Measurements from ENCODE around the gene CNTNAP2.
A peak's percentile ranks its signal among the peaks of the same experiment; 100 is the strongest.

Gene CNTNAP2

GRCh38 chr7:147436718-147437117 lies 1320.1 kb downstream of the CNTNAP2 start:
- DNase-seq (ENCODE audit: low read depth, low spot score), result no peak
- Histone ChIP-seq H3K9ac (ENCODE audit: insufficient read length) (no peak overlapping the region), H3K4me3 (no peak overlapping the region), H3K27ac (no peak overlapping the region), H3K36me3 (ENCODE audit: insufficient read depth, low read length) (no peaks in the 10 kb centered on the region), H3K9me3 (ENCODE audit: low read depth, low read length) (0 out of 2 replicates have a peak, but pooled peaks cover 3% of the 10 kb centered on the region)
- TF ChIP-seq FOXP2 (optimal IDR thresholded peaks at IDR 0.05; ENCODE audit: control extremely low read depth, extremely low read length, insufficient read depth) (no peak), EZH2 (IDR thresholded peaks at IDR 0.05) (no peak), POLR2AphosphoS5 (IDR thresholded peaks at IDR 0.05; ENCODE audit: borderline replicate concordance, low read depth, low read length) (no peak)

DNA sequence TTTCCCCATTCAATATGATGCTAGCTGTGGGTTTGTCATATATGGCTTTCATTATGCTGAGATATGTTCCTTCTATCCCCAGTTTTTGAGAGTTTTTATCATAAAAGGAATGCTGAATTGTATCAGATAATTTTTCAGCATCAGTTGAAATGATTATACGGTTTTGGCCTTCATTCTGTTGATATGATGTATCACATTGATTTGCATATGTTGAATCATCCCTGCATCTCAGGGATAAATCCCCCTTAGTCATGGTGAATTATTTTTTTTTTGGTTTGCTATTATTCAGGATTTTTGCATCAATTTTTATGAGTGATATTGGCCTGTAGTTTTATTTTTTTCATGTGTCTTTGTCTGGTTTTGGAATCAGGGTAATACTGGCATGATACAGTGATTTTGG lies 1321.6 kb downstream of the CNTNAP2 start:
- no peaks in the 10 kb centered on the region for H3K36me3 ChIP-seq (ENCODE audit: insufficient read depth, low read length)
- 0 out of 2 replicates have a peak, but pooled peaks cover 3% of the 10 kb centered on the region for H3K9me3 ChIP-seq (ENCODE audit: low read depth, low read length)
- H3K4me3 ChIP-seq, result no peak overlapping the region
- H3K9ac ChIP-seq (ENCODE audit: insufficient read length), result no peak overlapping the region
- H3K27ac ChIP-seq, result no peak overlapping the region
- TF ChIP-seq POLR2AphosphoS5 (IDR thresholded peaks at IDR 0.05; ENCODE audit: borderline replicate concordance, low read depth, low read length) (no peak), FOXP2 (optimal IDR thresholded peaks at IDR 0.05; ENCODE audit: control extremely low read depth, extremely low read length, insufficient read depth) (no peak), EZH2 (IDR thresholded peaks at IDR 0.05) (no peak)
- DNase-seq (ENCODE audit: low read depth, low spot score), result no peak

- no peaks in the 10 kb centered on the region for H3K9me3 ChIP-seq (ENCODE audit: low read depth, low read length)
- TF ChIP-seq EZH2 (IDR thresholded peaks at IDR 0.05) (no peak), POLR2AphosphoS5 (IDR thresholded peaks at IDR 0.05; ENCODE audit: borderline replicate concordance, low read depth, low read length) (no peak), FOXP2 (optimal IDR thresholded peaks at IDR 0.05; ENCODE audit: control extremely low read depth, extremely low read length, insufficient read depth) (no peak)
- H3K27ac ChIP-seq, result no peak overlapping the region
Measured at GRCh38 chr7:147443942-147444341, 1327.3 kb downstream of the CNTNAP2 start.

GRCh38 chr7:147452816-147453215 lies 1336.2 kb downstream of the CNTNAP2 start:
- Histone ChIP-seq H3K9me3 (ENCODE audit: low read depth, low read length) (no peaks in the 10 kb centered on the region), H3K9ac (ENCODE audit: insufficient read length) (no peak overlapping the region), H3K36me3 (ENCODE audit: insufficient read depth, low read length) (no peaks in the 10 kb centered on the region), H3K4me3 (no peak overlapping the region), H3K27ac (no peak overlapping the region)
- DNase-seq (ENCODE audit: low read depth, low spot score), result no peak
- TF ChIP-seq FOXP2 (optimal IDR thresholded peaks at IDR 0.05; ENCODE audit: control extremely low read depth, extremely low read length, insufficient read depth) (no peak), EZH2 (IDR thresholded peaks at IDR 0.05) (no peak), POLR2AphosphoS5 (IDR thresholded peaks at IDR 0.05; ENCODE audit: borderline replicate concordance, low read depth, low read length) (no peak)

More at GRCh38 chr7:147443942-147444341, 1327.3 kb downstream of the CNTNAP2 start:
- DNase-seq (ENCODE audit: low read depth, low spot score), result no peak
- no peak overlapping the region for H3K9ac ChIP-seq (ENCODE audit: insufficient read length)
- no peak overlapping the region for H3K4me3 ChIP-seq
- no peaks in the 10 kb centered on the region for H3K36me3 ChIP-seq (ENCODE audit: insufficient read depth, low read length)

DNA sequence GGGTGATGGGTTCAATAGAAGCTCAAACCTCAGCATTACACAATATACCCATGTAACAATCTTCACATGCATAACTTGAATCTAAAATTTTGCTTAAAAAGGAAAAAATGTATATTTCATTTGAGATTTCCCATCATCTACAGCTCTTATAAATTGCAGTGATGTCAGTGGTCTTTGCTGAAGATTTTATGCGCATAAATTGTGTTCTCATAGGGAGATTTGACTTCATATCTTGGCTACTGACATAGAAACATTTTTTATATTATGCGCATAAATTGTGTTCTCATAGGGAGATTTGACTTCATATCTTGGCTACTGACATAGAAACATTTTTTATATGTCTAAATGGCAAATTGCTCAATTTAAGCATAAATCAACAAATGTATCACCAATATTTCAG lies 1348.6 kb downstream of the CNTNAP2 start:
- H3K9ac ChIP-seq (ENCODE audit: insufficient read length), result no peak overlapping the region
- no peak overlapping the region for H3K27ac ChIP-seq
- no peaks in the 10 kb centered on the region for H3K9me3 ChIP-seq (ENCODE audit: low read depth, low read length)
- no peaks in the 10 kb centered on the region for H3K36me3 ChIP-seq (ENCODE audit: insufficient read depth, low read length)
- no peak for DNase-seq (ENCODE audit: low read depth, low spot score)
- TF ChIP-seq EZH2 (IDR thresholded peaks at IDR 0.05) (no peak), FOXP2 (optimal IDR thresholded peaks at IDR 0.05; ENCODE audit: control extremely low read depth, extremely low read length, insufficient read depth) (no peak), POLR2AphosphoS5 (IDR thresholded peaks at IDR 0.05; ENCODE audit: borderline replicate concordance, low read depth, low read length) (no peak)
- H3K4me3 ChIP-seq, result peak overlapping the region; percentile 11; the same call in 1 of the 2 replicates

- TF ChIP-seq EZH2 (IDR thresholded peaks at IDR 0.05) (no peak), POLR2AphosphoS5 (IDR thresholded peaks at IDR 0.05; ENCODE audit: borderline replicate concordance, low read depth, low read length) (no peak), FOXP2 (optimal IDR thresholded peaks at IDR 0.05; ENCODE audit: control extremely low read depth, extremely low read length, insufficient read depth) (no peak)
- Histone ChIP-seq H3K9ac (ENCODE audit: insufficient read length) (no peak overlapping the region), H3K36me3 (ENCODE audit: insufficient read depth, low read length) (no peaks in the 10 kb centered on the region), H3K27ac (no peak overlapping the region), H3K9me3 (ENCODE audit: low read depth, low read length) (no peaks in the 10 kb centered on the region), H3K4me3 (no peak overlapping the region)
- DNase-seq (ENCODE audit: low read depth, low spot score), result no peak
Measured at GRCh38 chr7:147472556-147472955, 1356.0 kb downstream of the CNTNAP2 start.

DNA sequence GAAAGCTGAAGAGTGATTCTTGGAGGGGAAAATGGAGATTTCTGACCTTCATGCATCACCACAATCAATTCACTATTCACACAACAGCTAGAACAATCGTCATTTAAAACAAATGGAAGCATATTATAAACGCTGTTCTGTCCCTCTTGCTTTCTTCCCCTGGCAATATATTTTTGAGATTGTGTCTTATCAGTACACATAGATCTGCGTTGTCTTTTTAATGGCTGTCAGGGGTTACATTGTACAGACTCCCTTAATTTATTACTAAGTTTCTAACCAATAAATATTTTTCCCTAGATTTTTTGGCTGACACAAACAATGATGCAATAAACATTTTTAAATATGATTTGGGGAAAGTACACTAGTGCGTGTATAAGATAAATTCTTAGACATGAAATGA lies 1358.3 kb downstream of the CNTNAP2 start:
- H3K9ac ChIP-seq (ENCODE audit: insufficient read length), result no peak overlapping the region

GRCh38 chr7:147477526-147477925 lies 1360.9 kb downstream of the CNTNAP2 start:
- Histone ChIP-seq H3K9ac (ENCODE audit: insufficient read length) (no peak overlapping the region), H3K4me3 (no peak overlapping the region), H3K9me3 (ENCODE audit: low read depth, low read length) (no peaks in the 10 kb centered on the region), H3K36me3 (ENCODE audit: insufficient read depth, low read length) (no peaks in the 10 kb centered on the region), H3K27ac (no peak overlapping the region)
- no peak for TF ChIP-seq EZH2 (IDR thresholded peaks at IDR 0.05)
- TF ChIP-seq FOXP2 (optimal IDR thresholded peaks at IDR 0.05; ENCODE audit: control extremely low read depth, extremely low read length, insufficient read depth), result no peak
- no peak for TF ChIP-seq POLR2AphosphoS5 (IDR thresholded peaks at IDR 0.05; ENCODE audit: borderline replicate concordance, low read depth, low read length)
- DNase-seq (ENCODE audit: low read depth, low spot score), result no peak

More for the DNA sequence above, 1358.3 kb downstream of the CNTNAP2 start:
- TF ChIP-seq FOXP2 (optimal IDR thresholded peaks at IDR 0.05; ENCODE audit: control extremely low read depth, extremely low read length, insufficient read depth) (no peak), POLR2AphosphoS5 (IDR thresholded peaks at IDR 0.05; ENCODE audit: borderline replicate concordance, low read depth, low read length) (no peak), EZH2 (IDR thresholded peaks at IDR 0.05) (no peak)
- H3K27ac ChIP-seq, result no peak overlapping the region
- no peaks in the 10 kb centered on the region for H3K36me3 ChIP-seq (ENCODE audit: insufficient read depth, low read length)
- no peak overlapping the region for H3K4me3 ChIP-seq
- no peaks in the 10 kb centered on the region for H3K9me3 ChIP-seq (ENCODE audit: low read depth, low read length)
- no peak for DNase-seq (ENCODE audit: low read depth, low spot score)

GRCh38 chr7:147478796-147479195 lies 1362.2 kb downstream of the CNTNAP2 start:
- TF ChIP-seq POLR2AphosphoS5 (IDR thresholded peaks at IDR 0.05; ENCODE audit: borderline replicate concordance, low read depth, low read length) (no peak), EZH2 (IDR thresholded peaks at IDR 0.05) (no peak), FOXP2 (optimal IDR thresholded peaks at IDR 0.05; ENCODE audit: control extremely low read depth, extremely low read length, insufficient read depth) (no peak)
- no peak overlapping the region for H3K4me3 ChIP-seq
- H3K27ac ChIP-seq, result no peak overlapping the region
- no peak for DNase-seq (ENCODE audit: low read depth, low spot score)
- H3K36me3 ChIP-seq (ENCODE audit: insufficient read depth, low read length), result no peaks in the 10 kb centered on the region
- no peak overlapping the region for H3K9ac ChIP-seq (ENCODE audit: insufficient read length)
- no peaks in the 10 kb centered on the region for H3K9me3 ChIP-seq (ENCODE audit: low read depth, low read length)
